ENCODE results near the gene RAF1.
"Not testable (repeated sequence)": the region's sequence is repeated elsewhere in the genome, so short reads cannot be mapped to it uniquely, and the experiment has no call there.

The RAF1 gene

GRCh38 chr3:12627370-12627769 is 36.5 kb downstream of the RAF1 start:
- no peak for DNase-seq (ENCODE audit: low read depth)
- TF ChIP-seq, protein P1, sequence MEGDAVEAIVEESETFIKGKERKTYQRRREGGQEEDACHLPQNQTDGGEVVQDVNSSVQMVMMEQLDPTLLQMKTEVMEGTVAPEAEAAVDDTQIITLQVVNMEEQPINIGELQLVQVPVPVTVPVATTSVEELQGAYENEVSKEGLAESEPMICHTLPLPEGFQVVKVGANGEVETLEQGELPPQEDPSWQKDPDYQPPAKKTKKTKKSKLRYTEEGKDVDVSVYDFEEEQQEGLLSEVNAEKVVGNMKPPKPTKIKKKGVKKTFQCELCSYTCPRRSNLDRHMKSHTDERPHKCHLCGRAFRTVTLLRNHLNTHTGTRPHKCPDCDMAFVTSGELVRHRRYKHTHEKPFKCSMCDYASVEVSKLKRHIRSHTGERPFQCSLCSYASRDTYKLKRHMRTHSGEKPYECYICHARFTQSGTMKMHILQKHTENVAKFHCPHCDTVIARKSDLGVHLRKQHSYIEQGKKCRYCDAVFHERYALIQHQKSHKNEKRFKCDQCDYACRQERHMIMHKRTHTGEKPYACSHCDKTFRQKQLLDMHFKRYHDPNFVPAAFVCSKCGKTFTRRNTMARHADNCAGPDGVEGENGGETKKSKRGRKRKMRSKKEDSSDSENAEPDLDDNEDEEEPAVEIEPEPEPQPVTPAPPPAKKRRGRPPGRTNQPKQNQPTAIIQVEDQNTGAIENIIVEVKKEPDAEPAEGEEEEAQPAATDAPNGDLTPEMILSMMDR (conservative IDR thresholded peaks at IDR 0.05; ENCODE audit: low read length) = no peak
- no peak overlapping the region for H3K4me3 ChIP-seq (ENCODE audit: low read length)

DNA sequence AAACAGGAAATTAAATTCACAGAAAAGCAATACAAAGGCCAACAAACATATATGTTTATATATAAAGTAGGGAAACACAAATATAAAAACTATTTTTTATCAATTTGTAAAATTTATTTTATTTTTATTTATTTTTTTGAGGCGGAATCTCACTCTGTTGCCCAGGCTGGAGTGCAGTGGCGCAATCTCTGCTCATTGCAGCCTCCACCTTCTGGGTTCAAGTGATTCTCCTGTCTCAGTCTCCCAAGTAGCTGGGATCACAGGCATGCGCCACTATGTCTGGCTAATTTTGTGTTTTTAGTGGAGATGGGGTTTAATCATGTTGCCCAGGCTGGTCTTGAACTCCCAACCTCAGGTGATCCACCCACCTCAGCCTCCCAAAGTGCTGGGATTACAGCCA is 39.0 kb downstream of the RAF1 start:
- not testable (repeated sequence) for DNase-seq (ENCODE audit: low read depth); H3K4me3 ChIP-seq (ENCODE audit: low read length)

DNA sequence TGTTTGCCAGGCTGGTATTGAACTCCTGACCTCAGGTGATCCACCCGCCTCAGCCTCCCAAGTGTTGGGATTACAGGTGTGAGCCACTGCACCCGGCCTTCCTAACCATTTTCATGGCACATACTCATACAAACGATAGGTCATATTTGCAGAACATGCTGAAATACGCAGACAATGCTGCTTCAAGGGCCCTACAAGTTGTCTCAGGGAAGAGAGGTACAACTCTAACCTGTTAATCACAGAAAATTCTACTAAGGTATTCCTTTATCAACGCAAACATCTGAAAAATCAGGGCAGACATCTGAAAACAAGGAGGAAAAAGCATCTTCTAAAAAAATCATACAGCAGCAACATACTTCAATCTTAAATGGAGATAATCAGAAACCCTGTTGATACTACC is 39.9 kb downstream of the RAF1 start:
- TF ChIP-seq, protein P1 (conservative IDR thresholded peaks at IDR 0.05; ENCODE audit: low read length) = no peak
- no peak for DNase-seq (ENCODE audit: low read depth)

DNA sequence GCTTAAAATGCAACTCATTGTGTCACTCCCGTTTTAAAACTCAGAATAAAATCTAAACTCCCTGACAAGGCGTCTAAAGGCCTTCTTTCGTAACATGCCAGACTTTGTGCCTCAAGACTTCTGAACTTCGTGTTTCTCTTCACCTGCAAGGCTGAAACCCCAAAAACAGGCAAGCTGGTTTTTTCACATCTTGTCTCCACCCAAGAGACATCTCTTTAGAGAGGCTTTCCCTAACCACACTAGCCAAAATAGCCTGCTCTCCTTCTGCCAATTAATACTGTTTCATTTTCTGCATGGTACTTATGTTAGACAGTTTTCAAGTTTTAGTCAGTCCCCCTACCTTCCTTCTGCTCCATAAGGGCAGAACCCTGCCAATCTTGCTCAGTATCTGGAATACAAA is 41.6 kb downstream of the RAF1 start:
- TF ChIP-seq, protein P1 (conservative IDR thresholded peaks at IDR 0.05; ENCODE audit: low read length) = no peak
- DNase-seq (ENCODE audit: low read depth) = no peak
- no peak overlapping the region for H3K4me3 ChIP-seq (ENCODE audit: low read length)

More for the DNA sequence above, 39.9 kb downstream of the RAF1 start:
- no peak overlapping the region for H3K4me3 ChIP-seq (ENCODE audit: low read length)

- TF ChIP-seq, protein P1 (conservative IDR thresholded peaks at IDR 0.05; ENCODE audit: low read length) = no peak
- no peak for DNase-seq (ENCODE audit: low read depth)
- no peak overlapping the region for H3K4me3 ChIP-seq (ENCODE audit: low read length)
Observed at GRCh38 chr3:12620729-12621128, 43.2 kb downstream of the RAF1 start.

DNA sequence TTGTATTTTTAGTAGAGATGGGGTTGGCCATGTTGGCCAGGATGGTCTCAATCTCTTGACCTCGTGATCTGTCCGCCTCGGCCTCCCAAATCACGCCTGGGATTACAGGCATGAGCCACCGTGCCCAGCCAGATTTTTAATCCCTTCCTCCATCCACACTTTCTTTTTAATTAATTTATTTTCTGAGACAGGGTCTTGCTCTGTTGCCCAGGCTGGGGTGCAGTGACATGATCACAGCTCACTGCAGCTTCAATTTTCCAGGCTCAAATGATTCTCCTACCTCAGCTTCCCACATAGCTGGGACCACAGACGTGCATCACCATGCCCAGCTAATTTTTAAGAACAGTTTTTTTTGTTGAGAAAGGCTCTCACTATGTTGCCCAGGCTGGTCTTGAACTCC is 43.6 kb downstream of the RAF1 start:
- DNase-seq (ENCODE audit: low read depth) = no peak
- TF ChIP-seq, protein P1 (conservative IDR thresholded peaks at IDR 0.05; ENCODE audit: low read length) = no peak
- H3K4me3 ChIP-seq (ENCODE audit: low read length) = no peak overlapping the region

- no peak overlapping the region for H3K4me3 ChIP-seq (ENCODE audit: low read length)
- no peak for DNase-seq (ENCODE audit: low read depth)
- TF ChIP-seq, protein P1 (conservative IDR thresholded peaks at IDR 0.05; ENCODE audit: low read length) = no peak
Observed at GRCh38 chr3:12618426-12618825, 45.5 kb downstream of the RAF1 start.

DNA sequence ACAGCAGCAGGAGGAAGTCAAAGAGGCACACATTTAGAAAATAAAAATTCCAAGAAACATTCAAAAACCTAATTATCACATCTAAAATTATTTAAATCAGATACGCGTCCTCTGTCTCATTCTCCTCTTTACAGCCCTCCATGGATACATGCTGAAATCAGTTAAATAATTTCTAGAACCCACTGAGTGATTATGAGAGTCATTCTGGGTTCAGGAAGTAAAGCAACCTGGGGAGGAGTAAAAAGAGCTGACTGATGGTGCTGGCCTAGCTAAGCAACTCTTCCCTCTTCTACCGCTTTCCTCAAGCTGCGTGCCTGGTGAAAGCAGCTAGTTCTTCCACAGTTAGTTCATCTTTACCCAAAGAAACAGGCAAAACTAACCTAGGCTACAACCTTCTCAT is 48.7 kb downstream of the RAF1 start:
- DNase-seq (ENCODE audit: low read depth) = no peak
- H3K4me3 ChIP-seq (ENCODE audit: low read length) = no peak overlapping the region
- TF ChIP-seq, protein P1 (conservative IDR thresholded peaks at IDR 0.05; ENCODE audit: low read length) = no peak

All from AG10803 (cell line).